Fibroblast of mammary gland (primary cell): Measurements from ENCODE around the gene DIPK1A.

Experiments
- DNase-seq: peaks from one replicate; pipeline ENCODE4 v3.0.0-alpha.2; 2010; ENCODE audit warnings: low read depth
- H3K4me3 ChIP-seq: 2 replicates; pipeline ENCODE4 v1.5.1; 2011; ENCODE audit warnings: low read depth, mild to moderate bottlenecking, low read length, moderate library complexity; ENCODE audit not compliant: control insufficient read depth
- CTCF ChIP-seq: conservative IDR thresholded peaks from 2 replicates; pipeline ENCODE4 v1.5.1; 2011; ENCODE audit warnings: low read depth, low read length, inconsistent platforms; ENCODE audit not compliant: control insufficient read depth, insufficient read depth

DIPK1A gene

GRCh38 chr1:92921031-92922023 is 39.9 kb downstream of the DIPK1A start:
- no peak for TF ChIP-seq CTCF
- no peak for DNase-seq
- H3K4me3 ChIP-seq: no peak overlapping the region

GRCh38 chr1:92916899-92917298 is 44.4 kb downstream of the DIPK1A start:
- no peak overlapping the region for H3K4me3 ChIP-seq
- TF ChIP-seq CTCF: no peak
- peak; percentile 50 for DNase-seq

GRCh38 chr1:92915547-92915946 is 45.7 kb downstream of the DIPK1A start:
- no peak for TF ChIP-seq CTCF
- H3K4me3 ChIP-seq: no peak overlapping the region
- DNase-seq: no peak

GRCh38 chr1:92913093-92913819 is 48.0 kb downstream of the DIPK1A start:
- DNase-seq: no peak
- no peak for TF ChIP-seq CTCF

GRCh38 chr1:92910081-92910480 is 51.2 kb downstream of the DIPK1A start:
- TF ChIP-seq CTCF: no peak
- peak; percentile 72 for DNase-seq
- H3K4me3 ChIP-seq: no peak overlapping the region

More at GRCh38 chr1:92913093-92913819, 48.0 kb downstream of the DIPK1A start:
- H3K4me3 ChIP-seq: no peak overlapping the region

GRCh38 chr1:92909321-92909720 is 51.9 kb downstream of the DIPK1A start:
- TF ChIP-seq CTCF: no peak
- peak; percentile 98 for DNase-seq
- H3K4me3 ChIP-seq: no peak overlapping the region
